Testis (tissue), 3 donors: ENCODE results near the gene NFE2. TPM values are rescaled to one million over a fixed set of nuclear protein-coding genes. Genes with fewer than 3 reads are reported as not detected.

Source experiments
- DNase-seq: peaks from one replicate; pipeline ENCODE4 v3.0.0-alpha.2; 2019
- H3K27ac ChIP-seq, 2 donors: fragments of 200-600 bp; sonication (generic); one replicate each; pipeline ENCODE4 v1.5.1; 2019
- H3K27me3 ChIP-seq: fragments of 200-600 bp; sonication (generic); one replicate; pipeline ENCODE4 v1.5.1; 2019
- H3K36me3 ChIP-seq: fragments of 200-600 bp; sonication (generic); one replicate; pipeline ENCODE4 v1.5.1; 2017; ENCODE audit warnings: low read depth; ENCODE audit errors: missing control alignments
- H3K4me1 ChIP-seq: fragments of 200-600 bp; sonication (generic); one replicate; pipeline ENCODE4 v1.5.1; 2019
- H3K4me3 ChIP-seq, 2 donors: fragments of 200-600 bp; sonication (generic); one replicate each; pipeline ENCODE4 v1.5.1; 2017 to 2019
- H3K9me3 ChIP-seq: fragments of 200-600 bp; sonication (generic); one replicate; pipeline ENCODE4 v1.5.1; 2017
- CTCF ChIP-seq, 3 experiments: fragments of 450-650 bp in 2 of 3; fragments of 200-600 bp in 1 of 3; sonication (generic) in 1 of 3; IDR thresholded peaks; one replicate each; pipeline ENCODE4 v1.5.1; 2016 to 2019; ENCODE audit warnings: antibody characterized with exemption in 3 of 3, mild to moderate bottlenecking in 2 of 3, moderate library complexity in 1 of 3
- POLR2A ChIP-seq: fragments of 450-650 bp; IDR thresholded peaks from one replicate; pipeline ENCODE4 v1.6.1; 2017; ENCODE audit warnings: antibody characterized with exemption, mild to moderate bottlenecking, moderate library complexity
- WGBS, 2 donors: methylation state at CpG; one replicate each; pipeline ENCODE4 v1.1.5; 2018; 5-methylcytosine and 5-hydroxymethylcytosine counted together
- intact Hi-C: fragments of 100-400 bp; cut with DNase I; formaldehyde crosslinking; loops from one replicate; pipeline ENCODE4 v1.15.1; 2023; ENCODE audit warnings: low total_unique reads
- polyA plus RNA-seq: library from polyadenylated mRNA; stranded (reverse); fragments of 350-450 nt; fragmentation: Illumina TruSeq; extraction: RNeasy Lipid Tissue Mini Kit (QIAGEN cat#74804); gene quantifications from one replicate; pipeline ENCODE4 v1.2.3, GENCODE V29; 2014; ENCODE audit warnings: low read depth, low replicate concordance; ENCODE audit not compliant: insufficient read depth
- total RNA-seq, 2 donors: library from RNA; depleted of rRNA; stranded (reverse); fragments of >200 nt; gene quantifications; one replicate each; pipeline ENCODE4 v1.2.3, GENCODE V29; 2016

NFE2 gene
- total and polyA plus RNA-seq, 3 donors from 2014 or later = 0.94 to 2.6 (median 1.9) TPM

GRCh38 chr12:54276368-54276767, 24.4 kb downstream of the NFE2 start:
- H3K36me3 ChIP-seq = no peaks in the 10 kb centered on the region
- H3K4me3 ChIP-seq = no peak overlapping the region
- DNase-seq = no peak
- intact Hi-C loops = no loop called here
- H3K27ac ChIP-seq = no peak overlapping the region
- peaks cover 17% of the 10 kb centered on the region for H3K4me1 ChIP-seq
- no peaks in the 10 kb centered on the region for H3K27me3 ChIP-seq
- WGBS, 2 donors = 88 to 89% methylated on average over 3 of the region's 3 CpGs
- TF ChIP-seq POLR2A (no peak), CTCF (IDR thresholded peaks at IDR 0.05) (no peak)
- no peaks in the 10 kb centered on the region for H3K9me3 ChIP-seq

GRCh38 chr12:54273981-54274380, 26.8 kb downstream of the NFE2 start:
- intact Hi-C loops = no loop called here
- WGBS, 2 donors = 93 to 94% methylated on average over 2 of the region's 2 CpGs
- Histone ChIP-seq H3K36me3 (no peaks in the 10 kb centered on the region), H3K4me1 (peaks cover 17% of the 10 kb centered on the region), H3K27me3 (no peaks in the 10 kb centered on the region), H3K9me3 (no peaks in the 10 kb centered on the region), H3K27ac (no peak overlapping the region), H3K4me3 (no peak overlapping the region)
- DNase-seq = no peak
- TF ChIP-seq POLR2A = no peak
- no peak for TF ChIP-seq CTCF (IDR thresholded peaks at IDR 0.05)

GRCh38 chr12:54272214-54272613, 28.6 kb downstream of the NFE2 start:
- no peak overlapping the region for H3K27ac ChIP-seq
- WGBS, 2 donors = 30 to 38% methylated on average over 1 of the region's 1 CpG
- intact Hi-C loops = no loop called here
- no peak for DNase-seq
- H3K4me3 ChIP-seq = no peak overlapping the region
- TF ChIP-seq POLR2A (no peak), CTCF (IDR thresholded peaks at IDR 0.05) (no peak)
- H3K36me3 ChIP-seq = no peaks in the 10 kb centered on the region
- H3K4me1 ChIP-seq = no peaks in the 10 kb centered on the region
- no peaks in the 10 kb centered on the region for H3K9me3 ChIP-seq
- no peaks in the 10 kb centered on the region for H3K27me3 ChIP-seq

GRCh38 chr12:54270345-54270744, 30.5 kb downstream of the NFE2 start:
- intact Hi-C loops = no loop called here
- TF ChIP-seq CTCF (IDR thresholded peaks at IDR 0.05) = no peak
- no peak for TF ChIP-seq POLR2A
- no peaks in the 10 kb centered on the region for H3K4me1 ChIP-seq
- H3K4me3 ChIP-seq = no peak overlapping the region
- no peaks in the 10 kb centered on the region for H3K27me3 ChIP-seq
- H3K27ac ChIP-seq = no peak overlapping the region
- WGBS, 2 donors = 94 to 98% methylated on average over 2 of the region's 2 CpGs
- no peaks in the 10 kb centered on the region for H3K9me3 ChIP-seq
- H3K36me3 ChIP-seq = no peaks in the 10 kb centered on the region
- DNase-seq = no peak

- no peak overlapping the region for H3K27ac ChIP-seq
- H3K4me1 ChIP-seq = peaks cover 15% of the 10 kb centered on the region
- DNase-seq = no peak
- H3K9me3 ChIP-seq = no peaks in the 10 kb centered on the region
- TF ChIP-seq POLR2A (no peak), CTCF (IDR thresholded peaks at IDR 0.05) (no peak)
- H3K27me3 ChIP-seq = no peaks in the 10 kb centered on the region
- H3K36me3 ChIP-seq = no peaks in the 10 kb centered on the region
- intact Hi-C loops = no loop called here
- H3K4me3 ChIP-seq = no peak overlapping the region
- WGBS, 2 donors = 91 to 99% methylated on average over 2 of the region's 2 CpGs
These were observed 34.0 kb downstream of the NFE2 start for GRCh38 chr12:54266852-54267251.
